K562 (cell line): ENCODE measurements around the gene SLC4A5. TPM values are rescaled to one million over a fixed set of nuclear protein-coding genes. Genes with fewer than 3 reads are reported as not detected.
A peak's percentile ranks its signal among the peaks of the same experiment; 100 is the strongest.

Source experiments
- BACH1 ChIP-seq: fragments of 200-800 bp; sonication (Bioruptor generic); IDR thresholded peaks from 2 replicates; pipeline ENCODE4 v1.6.1; 2016; ENCODE audit warnings: missing genetic modification characterization, missing compliant biosample characterization
- EWSR1 ChIP-seq: fragments of 450-650 bp; IDR thresholded peaks from 2 replicates; pipeline ENCODE4 v1.6.1; 2018; ENCODE audit warnings: borderline replicate concordance, mild to moderate bottlenecking, low read depth, moderate library complexity; ENCODE audit not compliant: partially characterized antibody
- JUN ChIP-seq, 2 experiments: sonication (generic) in 1 of 2; formaldehyde crosslinking in 1 of 2; IDR thresholded peaks; 2 replicates each; pipeline versions ENCODE4 v1.6.1 to v1.8.0; 2012 to 2022; ENCODE audit warnings: borderline replicate concordance in 2 of 2, mild to moderate bottlenecking in 2 of 2, improper control_type of control experiment in 1 of 2, low read depth in 1 of 2, low read length in 1 of 2, missing genetic modification reagents in 1 of 2
- LEF1 ChIP-seq: fragments of 450-650 bp; IDR thresholded peaks from 2 replicates; pipeline ENCODE4 v1.6.1; 2016; ENCODE audit warnings: mild to moderate bottlenecking
- MTF1 ChIP-seq: fragments of 250-450 bp; sonication (Bioruptor Pico); IDR thresholded peaks from 2 replicates; pipeline ENCODE4 v1.9.0; 2021; ENCODE audit warnings: moderate library complexity, mild to moderate bottlenecking, inconsistent platforms, borderline replicate concordance
- MYBL2 ChIP-seq, 2 experiments: fragments of 450-650 bp in 1 of 2; sonication (generic) in 1 of 2; formaldehyde crosslinking in 1 of 2; IDR thresholded peaks; 2 replicates each; pipeline versions ENCODE4 v1.6.1 to v1.8.1; 2017 to 2022; ENCODE audit warnings: borderline replicate concordance in 1 of 2, inconsistent platforms in 1 of 2, low read depth in 1 of 2, mild to moderate bottlenecking in 1 of 2, missing genetic modification reagents in 1 of 2, moderate library complexity in 1 of 2
- NCOA1 ChIP-seq: fragments of 450-650 bp; IDR thresholded peaks from 2 replicates; pipeline ENCODE4 v1.6.1; 2016; ENCODE audit warnings: low read depth
- NCOA6 ChIP-seq: fragments of 450-650 bp; IDR thresholded peaks from 2 replicates; pipeline ENCODE4 v1.6.1; 2017; ENCODE audit warnings: mild to moderate bottlenecking
- NCOR1 ChIP-seq: fragments of 450-650 bp; IDR thresholded peaks from 2 replicates; pipeline ENCODE4 v1.6.1; 2016; ENCODE audit warnings: mild to moderate bottlenecking, moderate library complexity
- NR2C2 ChIP-seq, 2 experiments: fragments of 200-800 bp in 1 of 2; sonication (Bioruptor generic) in 1 of 2; sonication (generic) in 1 of 2; formaldehyde crosslinking in 1 of 2; IDR thresholded peaks; 2 replicates each; pipeline versions ENCODE4 v1.6.1 to v1.8.0; 2016 to 2022; ENCODE audit warnings: mild to moderate bottlenecking in 1 of 2, missing compliant biosample characterization in 1 of 2, missing genetic modification characterization in 1 of 2, missing genetic modification reagents in 1 of 2
- TEAD4 ChIP-seq, 2 experiments: sonication (generic) in 1 of 2; formaldehyde crosslinking in 1 of 2; IDR thresholded peaks; 2 replicates each; pipeline versions ENCODE4 v1.6.1 to v1.8.0; 2012 to 2022; ENCODE audit warnings: borderline replicate concordance in 1 of 2, inconsistent platforms in 1 of 2, low read length in 1 of 2, mild to moderate bottlenecking in 1 of 2, missing genetic modification reagents in 1 of 2
- WHSC1 ChIP-seq: IDR thresholded peaks from one replicate; pipeline ENCODE4 v1.6.1; 2012; ENCODE audit warnings: low read length, control low read depth, inconsistent platforms
- ZNF133 ChIP-seq: fragments of 250-450 bp; sonication (Bioruptor Pico); IDR thresholded peaks from 2 replicates; pipeline ENCODE4 v1.4.0; 2020; ENCODE audit warnings: mild to moderate bottlenecking
- ZNF324 ChIP-seq: fragments of 250-450 bp; sonication (Bioruptor Pico); IDR thresholded peaks from 2 replicates; pipeline ENCODE4 v1.4.0; 2020; ENCODE audit warnings: mild to moderate bottlenecking
- polyA plus RNA-seq, 8 experiments: library from polyadenylated mRNA; depleted of rRNA in 4 of 8; stranded (reverse) in 5 of 8; unstranded in 3 of 8; fragments of >200 nt; fragmentation: Nextera tagmentation in 2 of 8; fragmentation: Illumina TruSeq in 1 of 8; extraction: Ambion mirVana in 2 of 8; extraction: Trizol in 1 of 8; gene quantifications; 2 replicates each; pipeline versions ENCODE4 v1.2.1 to v1.2.3, GENCODE V29; 2011 to 2014; ENCODE audit warnings: inconsistent platforms in 1 of 8, missing spikeins in 1 of 8
- total RNA-seq, 7 experiments: library from RNA; depleted of rRNA in 6 of 7; stranded (reverse); fragments of >200 nt in 6 of 7; fragmentation: Illumina TruSeq in 2 of 7; extraction: Trizol in 2 of 7; gene quantifications; 2 replicates each; pipeline versions ENCODE4 v1.2.1 to v1.2.3, GENCODE V29; 2011 to 2021; ENCODE audit warnings: low replicate concordance in 1 of 7
- TF ChIP-seq, protein P1 (sequence below), 2 experiments: fragments of 450-650 bp; IDR thresholded peaks; 2 replicates each; pipeline ENCODE4 v1.6.1; 2016
- TF ChIP-seq, protein P2 (sequence below): fragments of 450-650 bp; formaldehyde crosslinking; IDR thresholded peaks from 2 replicates; pipeline ENCODE4 v1.4.0; 2020; ENCODE audit warnings: mild to moderate bottlenecking, moderate library complexity
- TF ChIP-seq, protein P3 (sequence below): sonication (generic); formaldehyde crosslinking; IDR thresholded peaks from 2 replicates; pipeline ENCODE4 v1.8.0; 2022; ENCODE audit warnings: missing genetic modification reagents, mild to moderate bottlenecking, moderate library complexity, borderline replicate concordance

SLC4A5 gene
- total and polyA plus RNA-seq, 9 of the 15 experiments (the other 6 are each of a cell fraction or from before 2014, with no cell fraction given), result 0.03 to 0.77 (median 0.14) TPM; not detected in 1

DNA sequence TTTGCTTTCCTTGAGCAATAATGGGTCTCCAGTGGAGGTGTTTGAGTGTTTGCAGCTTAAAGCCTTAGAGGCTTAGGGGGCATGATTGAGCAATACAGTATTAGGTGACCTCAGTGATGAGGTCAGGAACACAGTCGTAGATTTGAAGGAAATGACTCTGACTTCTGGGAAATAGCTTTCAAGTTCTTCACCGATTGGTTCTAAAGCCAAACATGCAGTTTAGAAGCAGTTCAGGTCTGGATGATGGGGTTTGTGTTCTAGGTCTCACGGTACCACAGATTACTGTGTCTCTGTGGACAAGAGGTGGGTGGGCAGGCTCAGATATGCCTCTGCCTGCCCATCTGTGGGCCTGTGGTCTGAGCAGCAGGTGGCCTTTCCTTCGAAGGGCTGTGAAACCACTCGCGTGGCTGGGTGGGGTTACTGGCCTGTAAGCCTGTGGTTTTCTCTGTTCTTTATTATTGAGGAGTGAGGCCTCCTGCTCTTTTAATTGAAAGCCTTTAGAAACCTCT, 137.0 kb downstream of the SLC4A5 start (continued):
- TF ChIP-seq, protein P1, sequence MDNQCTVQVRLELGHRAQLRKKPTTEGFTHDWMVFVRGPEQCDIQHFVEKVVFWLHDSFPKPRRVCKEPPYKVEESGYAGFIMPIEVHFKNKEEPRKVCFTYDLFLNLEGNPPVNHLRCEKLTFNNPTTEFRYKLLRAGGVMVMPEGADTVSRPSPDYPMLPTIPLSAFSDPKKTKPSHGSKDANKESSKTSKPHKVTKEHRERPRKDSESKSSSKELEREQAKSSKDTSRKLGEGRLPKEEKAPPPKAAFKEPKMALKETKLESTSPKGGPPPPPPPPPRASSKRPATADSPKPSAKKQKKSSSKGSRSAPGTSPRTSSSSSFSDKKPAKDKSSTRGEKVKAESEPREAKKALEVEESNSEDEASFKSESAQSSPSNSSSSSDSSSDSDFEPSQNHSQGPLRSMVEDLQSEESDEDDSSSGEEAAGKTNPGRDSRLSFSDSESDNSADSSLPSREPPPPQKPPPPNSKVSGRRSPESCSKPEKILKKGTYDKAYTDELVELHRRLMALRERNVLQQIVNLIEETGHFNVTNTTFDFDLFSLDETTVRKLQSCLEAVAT (IDR thresholded peaks at IDR 0.05), result no peak
- TF ChIP-seq MYBL2 (IDR thresholded peaks at IDR 0.05; ENCODE audit: low read depth) (no peak; the same call in 1 of the 2 replicates), MYBL2 (CRISPR knock-in tag; IDR thresholded peaks at IDR 0.05; ENCODE audit: borderline replicate concordance) (no peak), EWSR1 (no peak), LEF1 (0 out of 2 replicates have a peak, but pooled peaks have one; percentile 20), NCOA1 (peak; percentile 72; the same call in 1 of the 2 replicates), NCOR1 (peak; percentile 58), NR2C2 (CRISPR knock-in tag; IDR thresholded peaks at IDR 0.05) (no peak), NR2C2 (tag; IDR thresholded peaks at IDR 0.05) (peak; percentile 79), TEAD4 (IDR thresholded peaks at IDR 0.05; ENCODE audit: low read length) (no peak), TEAD4 (CRISPR knock-in tag; IDR thresholded peaks at IDR 0.05; ENCODE audit: borderline replicate concordance) (no peak), BACH1 (0 out of 2 replicates have a peak, but pooled peaks have one; percentile 12), ZNF324 (no peak), WHSC1 (no peak), ZNF133 (CRISPR knock-in tag) (no peak), JUN (IDR thresholded peaks at IDR 0.05; ENCODE audit: borderline replicate concordance, low read depth, low read length) (0 out of 2 replicates have a peak, but pooled peaks have one; percentile 49), JUN (CRISPR knock-in tag; IDR thresholded peaks at IDR 0.05; ENCODE audit: borderline replicate concordance) (no peak), NCOA6 (peak; percentile 57; the same call in 1 of the 2 replicates), MTF1 (CRISPR knock-in tag) (no peak)
- TF ChIP-seq, protein P2, sequence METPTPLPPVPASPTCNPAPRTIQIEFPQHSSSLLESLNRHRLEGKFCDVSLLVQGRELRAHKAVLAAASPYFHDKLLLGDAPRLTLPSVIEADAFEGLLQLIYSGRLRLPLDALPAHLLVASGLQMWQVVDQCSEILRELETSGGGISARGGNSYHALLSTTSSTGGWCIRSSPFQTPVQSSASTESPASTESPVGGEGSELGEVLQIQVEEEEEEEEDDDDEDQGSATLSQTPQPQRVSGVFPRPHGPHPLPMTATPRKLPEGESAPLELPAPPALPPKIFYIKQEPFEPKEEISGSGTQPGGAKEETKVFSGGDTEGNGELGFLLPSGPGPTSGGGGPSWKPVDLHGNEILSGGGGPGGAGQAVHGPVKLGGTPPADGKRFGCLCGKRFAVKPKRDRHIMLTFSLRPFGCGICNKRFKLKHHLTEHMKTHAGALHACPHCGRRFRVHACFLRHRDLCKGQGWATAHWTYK (CRISPR knock-in tag), result peak; percentile 63; the same call in 1 of the 2 replicates
- TF ChIP-seq, protein P3, sequence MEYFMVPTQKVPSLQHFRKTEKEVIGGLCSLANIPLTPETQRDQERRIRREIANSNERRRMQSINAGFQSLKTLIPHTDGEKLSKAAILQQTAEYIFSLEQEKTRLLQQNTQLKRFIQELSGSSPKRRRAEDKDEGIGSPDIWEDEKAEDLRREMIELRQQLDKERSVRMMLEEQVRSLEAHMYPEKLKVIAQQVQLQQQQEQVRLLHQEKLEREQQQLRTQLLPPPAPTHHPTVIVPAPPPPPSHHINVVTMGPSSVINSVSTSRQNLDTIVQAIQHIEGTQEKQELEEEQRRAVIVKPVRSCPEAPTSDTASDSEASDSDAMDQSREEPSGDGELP (CRISPR knock-in tag), result no peak
